ENCODE results near the gene CCDC192. TPM values are rescaled to one million over a fixed set of nuclear protein-coding genes. Genes with fewer than 3 reads are reported as not detected.

The CCDC192 gene
- total RNA-seq, 4 donors from 2014 or later = 0.94 to 2.6 (median 0.94) TPM; not detected in 1

DNA sequence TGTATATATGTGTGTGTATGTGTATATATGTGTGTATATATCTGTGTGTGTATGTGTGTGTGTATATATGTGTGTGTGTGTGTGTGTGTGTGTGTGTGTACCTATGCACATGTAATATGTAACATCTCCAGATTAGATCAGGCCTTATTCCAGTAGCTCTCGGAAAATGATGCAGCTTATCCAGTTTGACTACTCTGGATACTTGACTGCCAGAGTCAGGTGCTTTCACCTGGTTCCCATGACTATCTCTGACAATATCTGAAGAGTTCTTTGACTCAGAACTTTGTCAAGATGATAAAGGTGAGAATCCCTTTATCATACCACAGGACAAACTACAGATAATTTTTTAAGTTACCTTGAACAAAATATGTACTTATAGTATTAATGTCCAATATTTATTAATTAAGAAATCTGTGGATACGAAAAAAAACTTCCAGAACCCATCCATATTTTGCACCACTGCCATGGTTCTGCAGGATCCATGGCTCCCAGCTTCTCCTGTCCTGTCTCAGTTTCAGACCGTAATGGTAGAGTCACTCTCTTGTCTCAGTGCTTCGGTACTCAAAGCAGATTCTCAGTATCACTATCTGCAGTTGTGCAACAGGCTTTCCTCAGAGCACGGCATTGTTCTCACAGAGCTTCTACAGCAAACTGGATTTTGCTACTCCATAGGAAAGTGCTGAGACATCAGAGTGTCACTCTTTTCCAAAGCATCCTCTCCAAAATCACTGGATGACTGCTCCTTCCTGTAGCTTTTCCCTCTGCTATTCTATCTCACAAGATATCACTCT is 216.0 kb downstream of the CCDC192 start:
- WGBS, 2 donors (ENCODE audit: low coverage in 1 of 2) = 82 to 86% methylated on average over 4 to 5 of the region's 5 CpGs
- no peaks in the 10 kb centered on the region for H3K9me3 ChIP-seq
- H3K4me1 ChIP-seq = peaks cover 0 to 7% (median 0%) of the 10 kb centered on the region in 3 donors
- H3K27me3 ChIP-seq = no peaks in the 10 kb centered on the region
- no peak for ATAC-seq
- H3K4me3 ChIP-seq = no peak overlapping the region
- H3K36me3 ChIP-seq = no peaks in the 10 kb centered on the region
- TF ChIP-seq POLR2A (IDR thresholded peaks at IDR 0.05) (no peak), EP300 (IDR thresholded peaks at IDR 0.05) (no peak), POLR2AphosphoS5 (IDR thresholded peaks at IDR 0.05) (no peak), CTCF (IDR thresholded peaks at IDR 0.05) (no peak)
- H3K27ac ChIP-seq = no peak overlapping the region

DNA sequence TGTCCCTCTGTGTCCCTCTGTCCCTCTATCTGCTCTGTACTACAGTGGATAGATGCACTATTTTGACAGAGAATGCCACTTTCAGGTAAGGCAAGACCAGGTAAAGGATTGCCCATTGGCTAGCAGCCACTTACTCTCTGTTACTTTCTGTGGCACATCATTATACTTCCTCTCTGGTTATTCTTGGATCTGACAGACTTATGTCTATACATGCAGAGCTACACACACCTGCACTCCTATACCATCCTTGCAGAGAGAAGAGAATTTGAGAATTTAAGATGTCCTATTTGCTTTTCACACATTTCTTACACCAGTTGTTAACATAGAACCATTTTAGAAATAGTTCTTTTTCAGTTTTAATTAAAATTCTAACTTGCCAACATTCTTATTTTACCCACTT is 216.6 kb downstream of the CCDC192 start:
- no peak for ATAC-seq
- Histone ChIP-seq H3K9me3 (no peaks in the 10 kb centered on the region), H3K4me3 (no peak overlapping the region)

DNA sequence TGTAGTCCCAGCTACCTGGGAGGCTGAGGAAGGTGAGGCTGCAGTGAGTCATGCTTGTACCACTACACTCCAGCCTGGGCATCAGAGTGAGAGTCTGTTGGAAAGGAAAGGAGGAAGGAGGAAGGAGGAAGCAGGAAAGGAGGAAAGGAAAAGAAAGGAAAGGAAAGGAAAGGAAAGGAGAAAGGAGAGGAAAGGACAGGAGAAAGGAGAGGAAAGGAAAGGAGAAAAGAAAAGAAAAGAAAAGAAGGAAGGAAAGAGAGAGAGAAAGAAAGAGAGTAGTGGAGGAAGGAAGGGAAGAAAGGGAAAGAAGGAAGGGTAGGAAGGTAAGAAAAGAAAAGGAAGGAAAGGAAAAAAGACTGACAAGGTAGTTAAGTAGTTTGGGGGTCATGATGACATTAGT is 217.7 kb downstream of the CCDC192 start:
- no peaks in the 10 kb centered on the region for H3K27me3 ChIP-seq
- ATAC-seq = no peak
- H3K9me3 ChIP-seq = no peaks in the 10 kb centered on the region
- peaks cover 0 to 7% (median 0%) of the 10 kb centered on the region in 3 donors for H3K4me1 ChIP-seq
- TF ChIP-seq EP300 (IDR thresholded peaks at IDR 0.05) (no peak), POLR2AphosphoS5 (IDR thresholded peaks at IDR 0.05) (no peak), CTCF (IDR thresholded peaks at IDR 0.05) (no peak), POLR2A (IDR thresholded peaks at IDR 0.05) (no peak)
- no peaks in the 10 kb centered on the region for H3K36me3 ChIP-seq
- H3K4me3 ChIP-seq = no peak overlapping the region
- no peak overlapping the region for H3K27ac ChIP-seq

More for the DNA sequence above, 216.6 kb downstream of the CCDC192 start:
- H3K4me1 ChIP-seq = peaks cover 0 to 7% (median 0%) of the 10 kb centered on the region in 3 donors
- no peak overlapping the region for H3K27ac ChIP-seq
- TF ChIP-seq POLR2AphosphoS5 (IDR thresholded peaks at IDR 0.05) (no peak), POLR2A (IDR thresholded peaks at IDR 0.05) (no peak), CTCF (IDR thresholded peaks at IDR 0.05) (no peak), EP300 (IDR thresholded peaks at IDR 0.05) (no peak)
- no peaks in the 10 kb centered on the region for H3K36me3 ChIP-seq
- no peaks in the 10 kb centered on the region for H3K27me3 ChIP-seq

- Histone ChIP-seq H3K27me3 (no peaks in the 10 kb centered on the region), H3K27ac (no peak overlapping the region), H3K36me3 (no peaks in the 10 kb centered on the region), H3K4me1 (no peaks in the 10 kb centered on the region), H3K4me3 (no peak overlapping the region), H3K9me3 (no peaks in the 10 kb centered on the region)
- no peak for TF ChIP-seq POLR2A (IDR thresholded peaks at IDR 0.05)
- no peak for TF ChIP-seq POLR2AphosphoS5 (IDR thresholded peaks at IDR 0.05)
- TF ChIP-seq CTCF (IDR thresholded peaks at IDR 0.05) = no peak
- no peak for TF ChIP-seq EP300 (IDR thresholded peaks at IDR 0.05)
- 75 to 86% methylated on average over 1 to 2 of the region's 2 CpGs for WGBS, 2 donors (ENCODE audit: low coverage in 1 of 2)
- ATAC-seq = no peak
These were observed 219.4 kb downstream of the CCDC192 start for GRCh38 chr5:127922603-127923002.
